CD14-positive monocyte (primary cell): ENCODE results near the gene ABHD14A. TPM values are rescaled to one million over a fixed set of nuclear protein-coding genes. Genes with fewer than 3 reads are reported as not detected.

Source experiments
- DNase-seq, 3 donors: peaks; one replicate each; pipeline ENCODE4 v3.0.0-alpha.2; 2011 to 2022
- H2AFZ ChIP-seq: 2 replicates; pipeline ENCODE4 v1.6.0; 2012; ENCODE audit warnings: mild to moderate bottlenecking, low read depth, low read length, inconsistent platforms; ENCODE audit not compliant: insufficient read depth, poor library complexity, severe bottlenecking
- H3K27ac ChIP-seq, 2 donors: 1 replicate in 1 of 2; 2 replicates in 1 of 2; pipeline ENCODE4 v1.5.1; 2012 to 2013; ENCODE audit warnings: low read length in 2 of 2, control low read depth in 1 of 2, inconsistent platforms in 1 of 2, low read depth in 1 of 2, mild to moderate bottlenecking in 1 of 2
- H3K27me3 ChIP-seq, 2 donors: one replicate each; pipeline versions ENCODE4 v1.6.0 to v1.6.1; 2011 to 2013; ENCODE audit warnings: low read length in 2 of 2; ENCODE audit not compliant: control insufficient read depth in 2 of 2, insufficient read depth in 2 of 2
- H3K36me3 ChIP-seq, 2 donors: replicated peaks in 1 of 2; 1 replicate in 1 of 2; 2 replicates in 1 of 2; pipeline versions ENCODE4 v1.5.1 to v1.6.1; 2012 to 2013; ENCODE audit warnings: low read length in 2 of 2, control low read depth in 1 of 2, inconsistent platforms in 1 of 2, mild to moderate bottlenecking in 1 of 2; ENCODE audit not compliant: insufficient read depth in 2 of 2, control insufficient read depth in 1 of 2
- H3K4me1 ChIP-seq, 2 donors: 1 replicate in 1 of 2; 2 replicates in 1 of 2; pipeline versions ENCODE4 v1.5.1 to v1.6.1; 2012 to 2013; ENCODE audit warnings: low read length in 2 of 2, control low read depth in 1 of 2, inconsistent platforms in 1 of 2, mild to moderate bottlenecking in 1 of 2, moderate library complexity in 1 of 2; ENCODE audit not compliant: insufficient read depth in 2 of 2, control insufficient read depth in 1 of 2
- H3K4me2 ChIP-seq: replicated peaks from 2 replicates; pipeline ENCODE3; 2012; ENCODE audit warnings: low read length, moderate library complexity, mild to moderate bottlenecking; ENCODE audit not compliant: poor library complexity, severe bottlenecking; ENCODE audit errors: extremely low read depth
- H3K4me3 ChIP-seq, 3 experiments: fragments of 200-600 bp in 1 of 3; sonication (generic) in 1 of 3; replicated peaks in 1 of 3; 1 replicate in 2 of 3; 2 replicates in 1 of 3; pipeline ENCODE4 v1.5.1; 2011 to 2013; ENCODE audit warnings: low read length in 3 of 3, mild to moderate bottlenecking in 3 of 3, control low read depth in 2 of 3, low read depth in 2 of 3, inconsistent platforms in 1 of 3, moderate library complexity in 1 of 3
- H3K79me2 ChIP-seq: 2 replicates; pipeline ENCODE4 v1.6.0; 2012; ENCODE audit warnings: mild to moderate bottlenecking, control low read depth, inconsistent platforms, low read length, moderate library complexity; ENCODE audit not compliant: insufficient read depth
- H3K9ac ChIP-seq: 2 replicates; pipeline ENCODE4 v1.6.0; 2017; ENCODE audit warnings: low read length, mild to moderate bottlenecking; ENCODE audit not compliant: insufficient read depth, poor library complexity, severe bottlenecking
- H3K9me3 ChIP-seq, 2 donors: replicated peaks in 1 of 2; 1 replicate in 1 of 2; 2 replicates in 1 of 2; pipeline versions ENCODE4 v1.5.1 to v1.6.1; 2012 to 2013; ENCODE audit warnings: low read length in 2 of 2, control low read depth in 1 of 2; ENCODE audit not compliant: control insufficient read depth in 1 of 2, insufficient read depth in 1 of 2
- H4K20me1 ChIP-seq: 2 replicates; pipeline ENCODE4 v1.6.0; 2012; ENCODE audit warnings: mild to moderate bottlenecking, low read length, control low read depth, moderate library complexity; ENCODE audit not compliant: insufficient read depth
- H3K27ac Mint-ChIP-seq, 7 donors: one replicate each; pipeline ENCODE4 v1.8.0; 2020; ENCODE audit warnings: mild to moderate bottlenecking in 7 of 7, mixed read lengths in 7 of 7, moderate library complexity in 6 of 7, inconsistent platforms in 2 of 7
- H3K27me3 Mint-ChIP-seq, 3 donors: one replicate each; pipeline ENCODE4 v1.8.0; 2021 to 2022; ENCODE audit warnings: low read depth in 3 of 3, mild to moderate bottlenecking in 3 of 3, mixed read lengths in 3 of 3, moderate library complexity in 3 of 3, inconsistent platforms in 1 of 3
- H3K36me3 Mint-ChIP-seq, 2 donors: one replicate each; pipeline ENCODE4 v1.8.0; 2020; ENCODE audit warnings: mixed read lengths in 2 of 2, inconsistent platforms in 1 of 2, mild to moderate bottlenecking in 1 of 2
- H3K4me1 Mint-ChIP-seq: one replicate; pipeline ENCODE4 v1.8.0; 2020; ENCODE audit warnings: mild to moderate bottlenecking, mixed read lengths
- H3K4me3 Mint-ChIP-seq, 2 donors: one replicate each; pipeline ENCODE4 v1.8.0; 2020; ENCODE audit warnings: mild to moderate bottlenecking in 2 of 2, mixed read lengths in 2 of 2, moderate library complexity in 1 of 2
- H3K9me3 Mint-ChIP-seq, 7 donors: one replicate each; pipeline ENCODE4 v1.8.0; 2020 to 2022; ENCODE audit warnings: mixed read lengths in 7 of 7, mild to moderate bottlenecking in 6 of 7, moderate library complexity in 6 of 7, inconsistent platforms in 2 of 7
- WGBS: methylation state at CpG from one replicate; pipeline ENCODE4 v1.1.5; 2013; ENCODE audit warnings: missing lambda C conversion rate; ENCODE audit not compliant: insufficient coverage; 5-methylcytosine and 5-hydroxymethylcytosine counted together
- intact Hi-C, 2 donors: fragments of 100-400 bp; cut with micrococcal nuclease; formaldehyde crosslinking; loops; one replicate each; pipeline versions ENCODE4 v1.15.0 to v1.15.1; 2023
- polyA plus RNA-seq, 3 donors: library from polyadenylated mRNA; depleted of rRNA in 1 of 3; unstranded in 2 of 3; stranded (reverse) in 1 of 3; fragments of 300-500 nt in 2 of 3; fragments of >200 nt in 1 of 3; fragmentation: Illumina TruSeq in 2 of 3; gene quantifications; 1 replicate in 2 of 3; 2 replicates in 1 of 3; pipeline ENCODE4 v1.2.3, GENCODE V29; 2012 to 2021
- TF ChIP-seq, protein P1 (sequence below): fragments of 200-600 bp; IDR thresholded peaks from one replicate; pipeline ENCODE4 v1.8.0; 2022; ENCODE audit warnings: antibody characterized with exemption, mild to moderate bottlenecking

Gene ABHD14A
- polyA plus RNA-seq, 3 donors: 6.9 to 13.2 (median 11.7) TPM

DNA sequence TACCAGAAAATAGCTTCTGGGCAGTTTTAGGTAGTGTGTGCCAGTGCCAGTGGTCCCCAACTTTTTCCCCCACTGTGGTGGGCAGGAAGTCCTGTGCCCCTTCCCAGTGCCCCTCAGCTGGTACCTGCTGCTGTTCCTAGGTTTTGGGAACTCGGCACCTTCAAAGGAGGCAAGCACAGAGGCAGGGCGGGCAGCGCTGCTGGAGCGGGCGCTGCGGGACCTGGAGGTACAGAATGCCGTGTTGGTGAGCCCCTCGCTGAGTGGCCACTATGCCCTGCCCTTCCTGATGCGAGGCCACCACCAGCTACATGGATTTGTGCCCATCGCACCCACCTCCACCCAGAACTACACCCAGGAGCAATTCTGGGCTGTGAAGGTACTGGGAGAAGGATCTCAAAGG is 5.4 kb downstream of the ABHD14A start:
- Mint-ChIP-seq H3K9me3 (peaks cover 0 to 2% (median 0%) of the 10 kb centered on the region in 7 donors), H3K4me3 (no peak overlapping the region), H3K27me3 (peaks cover 0 to 3% (median 1%) of the 10 kb centered on the region in 3 donors), H3K27ac (no peak overlapping the region), H3K36me3 (peaks cover 0 to 7% of the 10 kb centered on the region in 2 donors), H3K4me1 (peaks cover 41% of the 10 kb centered on the region)
- H3K27me3 ChIP-seq: no peaks in the 10 kb centered on the region
- H3K79me2 ChIP-seq: peaks cover 5% of the 10 kb centered on the region
- H3K4me3 ChIP-seq: no peak overlapping the region
- H3K27ac ChIP-seq: no peak overlapping the region
- 94% methylated on average over 7 of the region's 10 CpGs for WGBS
- intact Hi-C loops: no loop called here
- no peaks in the 10 kb centered on the region for H3K36me3 ChIP-seq
- TF ChIP-seq, protein P1, sequence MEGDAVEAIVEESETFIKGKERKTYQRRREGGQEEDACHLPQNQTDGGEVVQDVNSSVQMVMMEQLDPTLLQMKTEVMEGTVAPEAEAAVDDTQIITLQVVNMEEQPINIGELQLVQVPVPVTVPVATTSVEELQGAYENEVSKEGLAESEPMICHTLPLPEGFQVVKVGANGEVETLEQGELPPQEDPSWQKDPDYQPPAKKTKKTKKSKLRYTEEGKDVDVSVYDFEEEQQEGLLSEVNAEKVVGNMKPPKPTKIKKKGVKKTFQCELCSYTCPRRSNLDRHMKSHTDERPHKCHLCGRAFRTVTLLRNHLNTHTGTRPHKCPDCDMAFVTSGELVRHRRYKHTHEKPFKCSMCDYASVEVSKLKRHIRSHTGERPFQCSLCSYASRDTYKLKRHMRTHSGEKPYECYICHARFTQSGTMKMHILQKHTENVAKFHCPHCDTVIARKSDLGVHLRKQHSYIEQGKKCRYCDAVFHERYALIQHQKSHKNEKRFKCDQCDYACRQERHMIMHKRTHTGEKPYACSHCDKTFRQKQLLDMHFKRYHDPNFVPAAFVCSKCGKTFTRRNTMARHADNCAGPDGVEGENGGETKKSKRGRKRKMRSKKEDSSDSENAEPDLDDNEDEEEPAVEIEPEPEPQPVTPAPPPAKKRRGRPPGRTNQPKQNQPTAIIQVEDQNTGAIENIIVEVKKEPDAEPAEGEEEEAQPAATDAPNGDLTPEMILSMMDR: no peak
- DNase-seq: no peak
- H3K4me2 ChIP-seq: no peak overlapping the region
- no peak overlapping the region for H2AFZ ChIP-seq
- H3K9me3 ChIP-seq: no peaks in the 10 kb centered on the region
- H3K4me1 ChIP-seq: peaks cover 26 to 34% of the 10 kb centered on the region in 2 donors
- no peaks in the 10 kb centered on the region for H4K20me1 ChIP-seq
- no peak overlapping the region for H3K9ac ChIP-seq

GRCh38 chr3:51982352-51982837 is 7.5 kb downstream of the ABHD14A start:
- peaks cover 0 to 3% (median 0%) of the 10 kb centered on the region in 3 donors for H3K27me3 Mint-ChIP-seq

More at GRCh38 chr3:51982352-51982837, 7.5 kb downstream of the ABHD14A start:
- Histone ChIP-seq H3K4me2 (peak overlapping the region; percentile 83), H3K79me2 (peaks cover 5% of the 10 kb centered on the region), H3K9me3 (no peaks in the 10 kb centered on the region), H3K4me3 (peak overlapping the region; percentile 53 to 84 (median 55)), H4K20me1 (no peaks in the 10 kb centered on the region), H3K36me3 (no peaks in the 10 kb centered on the region), H3K4me1 (peaks cover 19 to 25% of the 10 kb centered on the region in 2 donors), H3K9ac (peak overlapping the region; percentile 80), H3K27ac (peak overlapping the region; percentile 68 to 84), H3K27me3 (no peaks in the 10 kb centered on the region), H2AFZ (peak overlapping the region; percentile 95)
- TF ChIP-seq, protein P1: peak; percentile 76
- H3K27ac Mint-ChIP-seq: peak overlapping the region; percentile 79 to 98 (median 92)
- H3K9me3 Mint-ChIP-seq: peaks cover 0 to 1% (median 0%) of the 10 kb centered on the region in 7 donors
- peak overlapping the region; percentile 90 to 91 for H3K4me3 Mint-ChIP-seq
- WGBS: 0% methylated on average over 4 of the region's 4 CpGs
- intact Hi-C loops: no loop called here
- H3K36me3 Mint-ChIP-seq: peaks cover 0 to 7% of the 10 kb centered on the region in 2 donors
- peaks cover 27% of the 10 kb centered on the region for H3K4me1 Mint-ChIP-seq
- DNase-seq: peak in 2 of 3 donors; percentile 35 to 46
